Cardiac fibroblast (primary cell): ENCODE results near the gene ARHGEF11.

Source experiments
- DNase-seq, 2 donors: peaks; one replicate each; pipeline versions ENCODE4 v3.0.0 to v3.0.0-alpha.2; 2010; ENCODE audit warnings: low read depth in 2 of 2
- H3K4me3 ChIP-seq, 2 donors: replicated peaks in 1 of 2; 1 replicate in 1 of 2; 2 replicates in 1 of 2; pipeline ENCODE4 v1.5.1; 2011; ENCODE audit warnings: low read depth in 2 of 2, low read length in 2 of 2, mild to moderate bottlenecking in 2 of 2, moderate library complexity in 1 of 2
- CTCF ChIP-seq: IDR thresholded peaks from one replicate; pipeline ENCODE4 v1.5.1; 2011; ENCODE audit warnings: low read depth, mild to moderate bottlenecking, low read length, inconsistent platforms

Gene ARHGEF11

GRCh38 chr1:156987715-156988114, 57.8 kb downstream of the ARHGEF11 start:
- no peak for TF ChIP-seq CTCF
- no peak for DNase-seq
- H3K4me3 ChIP-seq: no peak overlapping the region

GRCh38 chr1:156980551-156980950, 65.0 kb downstream of the ARHGEF11 start:
- DNase-seq: no peak
- no peak for TF ChIP-seq CTCF

GRCh38 chr1:156975084-156975483, 70.5 kb downstream of the ARHGEF11 start:
- TF ChIP-seq CTCF: no peak
- no peak for DNase-seq
- no peak overlapping the region for H3K4me3 ChIP-seq

More at GRCh38 chr1:156980551-156980950, 65.0 kb downstream of the ARHGEF11 start:
- H3K4me3 ChIP-seq: no peak overlapping the region

- H3K4me3 ChIP-seq: no peak overlapping the region
- DNase-seq: no peak
- no peak for TF ChIP-seq CTCF
Measured at GRCh38 chr1:156973417-156973816, 72.1 kb downstream of the ARHGEF11 start.

- peak; percentile 10 to 18 for DNase-seq
- TF ChIP-seq CTCF: peak; percentile 10
- no peak overlapping the region for H3K4me3 ChIP-seq
Measured at GRCh38 chr1:156970017-156970416, 75.5 kb downstream of the ARHGEF11 start.

- DNase-seq: no peak
- no peak for TF ChIP-seq CTCF
Measured at GRCh38 chr1:156969496-156969895, 76.0 kb downstream of the ARHGEF11 start.

GRCh38 chr1:156964441-156964840, 81.1 kb downstream of the ARHGEF11 start:
- no peak for TF ChIP-seq CTCF
- no peak overlapping the region for H3K4me3 ChIP-seq
- peak in 1 of 2 donors; percentile 9 for DNase-seq

More at GRCh38 chr1:156969496-156969895, 76.0 kb downstream of the ARHGEF11 start:
- no peak overlapping the region for H3K4me3 ChIP-seq
